Common myeloid progenitor, CD34-positive (primary cell): Measurements from ENCODE around the gene PDLIM3.

Experiments used
- CTCF ChIA-PET: fragments of 350-600 bp; sonication (Branson Sonifier 250); formaldehyde crosslinking; loops from one replicate; lab custom pipeline; 2021; ENCODE audit warnings: antibody characterized with exemption; lab: Charles Lee
- POLR2A ChIA-PET: fragments of 350-600 bp; sonication (Branson Sonifier 250); formaldehyde crosslinking; loops from one replicate; lab custom pipeline; 2021; ENCODE audit warnings: antibody characterized with exemption; lab: Charles Lee
- DNase-seq, 3 donors: peaks; one replicate each; pipeline versions ENCODE4 v3.0.0 to v3.0.0-alpha.2; 2013
- H3K27ac ChIP-seq, 2 experiments: 1 replicate in 1 of 2; 2 replicates in 1 of 2; pipeline ENCODE4 v1.7.0; 2013; ENCODE audit warnings: inconsistent platforms in 2 of 2, low read length in 2 of 2, mild to moderate bottlenecking in 2 of 2, low read depth in 1 of 2, moderate library complexity in 1 of 2; ENCODE audit not compliant: severe bottlenecking in 2 of 2, insufficient read depth in 1 of 2, poor library complexity in 1 of 2
- H3K27me3 ChIP-seq, 5 experiments: replicated peaks in 2 of 5; 1 replicate in 3 of 5; 2 replicates in 2 of 5; pipeline versions ENCODE4 v1.6.1 to v1.7.0; 2013; ENCODE audit warnings: low read length in 4 of 5, mild to moderate bottlenecking in 2 of 5, moderate library complexity in 2 of 5, inconsistent platforms in 1 of 5; ENCODE audit not compliant: insufficient read depth in 5 of 5, control insufficient read depth in 4 of 5
- H3K36me3 ChIP-seq, 4 experiments: 1 replicate in 2 of 4; 2 replicates in 2 of 4; pipeline versions ENCODE4 v1.6.1 to v1.7.0; 2013; ENCODE audit warnings: low read length in 3 of 4, control low read depth in 1 of 4, mild to moderate bottlenecking in 1 of 4; ENCODE audit not compliant: control insufficient read depth in 4 of 4, insufficient read depth in 4 of 4
- H3K4me1 ChIP-seq, 4 experiments: 1 replicate in 3 of 4; 2 replicates in 1 of 4; pipeline versions ENCODE4 v1.6.1 to v1.7.1; 2013; ENCODE audit warnings: low read length in 3 of 4, mild to moderate bottlenecking in 3 of 4, control low read depth in 1 of 4, inconsistent platforms in 1 of 4, moderate library complexity in 1 of 4; ENCODE audit not compliant: control insufficient read depth in 4 of 4, insufficient read depth in 4 of 4; ENCODE audit errors: control extremely low read depth in 1 of 4
- H3K4me3 ChIP-seq, 7 experiments: 1 replicate in 4 of 7; 2 replicates in 3 of 7; pipeline versions ENCODE4 v1.5.1 to v1.7.0; 2013; ENCODE audit warnings: mild to moderate bottlenecking in 7 of 7, low read length in 6 of 7, moderate library complexity in 6 of 7, inconsistent platforms in 2 of 7, low read depth in 2 of 7, control low read depth in 1 of 7; ENCODE audit not compliant: insufficient read depth in 4 of 7, control insufficient read depth in 1 of 7; ENCODE audit errors: extremely low read depth in 1 of 7
- H3K9me3 ChIP-seq, 5 experiments: 1 replicate in 4 of 5; 2 replicates in 1 of 5; pipeline versions ENCODE4 v1.6.1 to v1.7.1; 2013; ENCODE audit warnings: low read length in 4 of 5, mild to moderate bottlenecking in 2 of 5, inconsistent platforms in 1 of 5, low read depth in 1 of 5, moderate library complexity in 1 of 5; ENCODE audit not compliant: control insufficient read depth in 4 of 5, insufficient read depth in 2 of 5; ENCODE audit errors: control extremely low read depth in 1 of 5
- WGBS: methylation state at CpG from one replicate; pipeline ENCODE4 v1.1.5; 2013; ENCODE audit not compliant: insufficient coverage; 5-methylcytosine and 5-hydroxymethylcytosine counted together

The PDLIM3 gene

DNA sequence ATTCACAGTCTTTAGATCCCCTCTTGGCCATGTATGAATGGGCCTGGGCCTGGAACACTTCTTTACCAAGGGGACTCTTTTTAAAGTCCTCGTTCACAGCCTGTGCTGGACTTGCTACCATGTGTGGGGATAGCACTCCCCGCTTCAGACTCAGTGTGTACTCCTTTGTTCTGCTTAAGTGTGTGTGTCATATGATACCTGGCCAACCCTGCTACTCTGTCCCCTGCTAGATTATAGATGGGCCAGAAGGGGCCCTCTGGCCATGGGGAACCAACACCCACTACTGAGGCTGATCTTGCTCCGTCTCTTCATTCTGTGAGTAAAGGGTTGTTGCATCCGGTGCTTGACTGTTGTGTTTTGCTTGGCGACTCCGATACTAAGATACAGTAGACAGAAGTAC is 71.8 kb downstream of the PDLIM3 start:
- WGBS: 100% methylated on average over 6 of the region's 6 CpGs
- Histone ChIP-seq H3K4me1 (no peaks in the 10 kb centered on the region), H3K4me3 (no peak overlapping the region), H3K9me3 (no peaks in the 10 kb centered on the region), H3K27me3 (peaks cover 2 to 42% (median 12%) of the 10 kb centered on the region in 5 experiments), H3K27ac (no peak overlapping the region), H3K36me3 (no peaks in the 10 kb centered on the region)
- CTCF ChIA-PET: interaction anchor here (1.1 kb wide), 1 partner anchor 135 kb away, joined by 3 read pairs; no protein-coding TSS in a partner anchor
- POLR2A ChIA-PET: no interaction called here
- no peak for DNase-seq

DNA sequence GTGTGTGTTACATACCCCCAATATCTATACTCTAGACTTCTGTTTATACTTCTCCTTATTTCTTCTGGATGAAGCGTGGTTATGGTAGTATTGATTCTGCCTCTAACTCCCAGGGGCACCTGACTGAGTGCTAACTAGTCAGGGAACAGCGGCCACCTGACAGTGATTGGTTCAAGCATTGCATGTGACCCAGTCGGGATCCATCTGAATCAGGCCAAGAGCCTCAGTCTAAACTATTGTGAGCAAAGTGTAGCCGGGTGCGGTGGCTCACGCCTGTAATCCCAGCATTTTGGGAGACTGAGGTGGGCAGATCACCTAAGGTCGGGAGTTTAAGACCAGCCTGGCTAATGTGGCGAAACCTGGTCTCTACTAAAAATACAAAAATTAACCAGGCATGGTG is 73.7 kb downstream of the PDLIM3 start:
- no peaks in the 10 kb centered on the region for H3K4me1 ChIP-seq
- H3K27ac ChIP-seq: no peak overlapping the region
- H3K27me3 ChIP-seq: peaks cover 2 to 29% (median 7%) of the 10 kb centered on the region in 5 experiments
- H3K9me3 ChIP-seq: no peaks in the 10 kb centered on the region
- H3K36me3 ChIP-seq: no peaks in the 10 kb centered on the region
- DNase-seq: no peak
- ChIA-PET CTCF (no interaction called here), POLR2A (no interaction called here)
- no peak overlapping the region for H3K4me3 ChIP-seq
- 97% methylated on average over 7 of the region's 8 CpGs for WGBS

DNA sequence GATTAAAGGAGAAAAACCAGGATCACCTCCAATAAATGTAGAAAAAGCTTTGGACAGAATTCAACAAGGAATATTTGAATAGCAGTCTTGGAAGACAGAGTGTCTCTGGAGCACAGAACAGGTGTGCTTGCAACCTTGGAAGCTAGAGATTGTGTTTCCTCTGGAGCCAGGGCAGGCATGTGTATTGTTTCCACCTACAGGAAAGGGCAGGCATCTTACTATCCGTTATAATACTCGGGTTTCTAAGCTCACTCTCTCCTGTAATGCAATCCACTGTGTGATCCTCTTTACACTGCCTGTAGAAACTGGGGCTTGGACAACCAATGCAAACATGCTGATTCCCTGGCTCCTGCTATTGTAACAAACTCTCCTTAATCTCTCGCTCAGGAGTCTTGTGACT is 78.2 kb downstream of the PDLIM3 start:
- Histone ChIP-seq H3K4me3 (no peak overlapping the region), H3K9me3 (no peaks in the 10 kb centered on the region), H3K27ac (no peak overlapping the region), H3K4me1 (no peaks in the 10 kb centered on the region), H3K27me3 (peaks cover 0 to 16% (median 4%) of the 10 kb centered on the region in 5 experiments), H3K36me3 (no peaks in the 10 kb centered on the region)
- no peak for DNase-seq
- CTCF ChIA-PET: no interaction called here
- WGBS: 78% methylated on average over 3 of the region's 3 CpGs
- POLR2A ChIA-PET: no interaction called here

DNA sequence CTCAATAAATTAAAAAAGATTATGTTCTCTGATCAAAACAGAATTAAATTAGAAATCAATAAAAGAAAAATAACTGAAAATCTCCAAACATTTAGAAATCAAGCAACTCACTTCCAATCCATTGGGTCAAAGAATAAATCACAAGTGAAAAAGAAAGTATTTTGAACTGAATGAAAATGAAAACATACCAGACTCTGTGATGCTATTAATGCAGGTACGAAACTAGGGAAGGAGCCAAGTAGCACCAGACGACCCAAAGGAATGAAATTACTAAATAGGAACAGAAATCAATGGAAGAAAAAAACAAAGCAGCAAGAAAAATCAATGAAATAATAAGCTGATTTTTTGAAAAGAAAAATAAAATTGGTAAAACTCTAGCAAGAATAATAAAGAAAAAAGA is 79.2 kb downstream of the PDLIM3 start:
- Histone ChIP-seq H3K27me3 (peaks cover 0 to 16% (median 4%) of the 10 kb centered on the region in 5 experiments), H3K9me3 (no peaks in the 10 kb centered on the region), H3K36me3 (no peaks in the 10 kb centered on the region), H3K4me1 (no peaks in the 10 kb centered on the region), H3K27ac (no peak overlapping the region), H3K4me3 (no peak overlapping the region)
- POLR2A ChIA-PET: no interaction called here
- WGBS: no CpG with 5 or more reads among the region's 2 CpGs
- DNase-seq: no peak
- CTCF ChIA-PET: interaction anchor here (1.2 kb wide), 1 partner anchor 25 kb away, joined by 3 read pairs; no protein-coding TSS in a partner anchor
